CD4-positive, alpha-beta T cell treated with Interleukin-21 for 1 hour (primary cell): Measurements from ENCODE around the gene NCBP3.
"Not testable (repeated sequence)": the region's sequence is repeated elsewhere in the genome, so short reads cannot be mapped to it uniquely, and the experiment has no call there.

Experiments used
- DNase-seq: peaks from one replicate; pipeline ENCODE4 v3.0.0-alpha.2; 2020

The NCBP3 gene

GRCh38 chr17:3846437-3847164 lies 555 bp upstream of the NCBP3 start:
- no peak for DNase-seq

GRCh38 chr17:3845291-3845620 lies 790 bp downstream of the NCBP3 start:
- peak; percentile 45 for DNase-seq

- not testable (repeated sequence) for DNase-seq
These were observed 1.5 kb downstream of the NCBP3 start for GRCh38 chr17:3844556-3844955.

- DNase-seq = peak; percentile 58
These were observed 2.0 kb downstream of the NCBP3 start for GRCh38 chr17:3843935-3844516.

- DNase-seq = no peak
These were observed 7.8 kb downstream of the NCBP3 start for GRCh38 chr17:3838206-3838605.

GRCh38 chr17:3836551-3836950 lies 9.5 kb downstream of the NCBP3 start:
- no peak for DNase-seq

- no peak for DNase-seq
These were observed 10.4 kb downstream of the NCBP3 start for GRCh38 chr17:3835410-3836229.

- no peak for DNase-seq
These were observed 11.2 kb downstream of the NCBP3 start for GRCh38 chr17:3834811-3835210.

GRCh38 chr17:3828852-3829232 lies 17.2 kb downstream of the NCBP3 start:
- no peak for DNase-seq

GRCh38 chr17:3828151-3828851 lies 17.7 kb downstream of the NCBP3 start:
- no peak for DNase-seq

- DNase-seq = peak; percentile 82
These were observed 18.8 kb downstream of the NCBP3 start for GRCh38 chr17:3827124-3827773.

- DNase-seq = no peak
These were observed 19.9 kb downstream of the NCBP3 start for GRCh38 chr17:3826191-3826590.

GRCh38 chr17:3821101-3821500 lies 24.9 kb downstream of the NCBP3 start:
- DNase-seq = no peak

GRCh38 chr17:3818786-3819185 lies 27.3 kb downstream of the NCBP3 start:
- no peak for DNase-seq

- no peak for DNase-seq
These were observed 28.0 kb downstream of the NCBP3 start for GRCh38 chr17:3817851-3818605.

- no peak for DNase-seq
These were observed 30.1 kb downstream of the NCBP3 start for GRCh38 chr17:3815925-3816324.

GRCh38 chr17:3815122-3815521 lies 30.9 kb downstream of the NCBP3 start:
- no peak for DNase-seq

GRCh38 chr17:3814361-3814760 lies 31.7 kb downstream of the NCBP3 start:
- DNase-seq = no peak

GRCh38 chr17:3813171-3813570 lies 32.9 kb downstream of the NCBP3 start:
- DNase-seq = no peak

- no peak for DNase-seq
These were observed 33.3 kb downstream of the NCBP3 start for GRCh38 chr17:3812771-3813170.

- DNase-seq = no peak
These were observed 33.8 kb downstream of the NCBP3 start for GRCh38 chr17:3812284-3812683.

- DNase-seq = no peak
These were observed 36.0 kb downstream of the NCBP3 start for GRCh38 chr17:3810019-3810418.
